ENCODE measurements around the gene TAGLN2.
"Not testable (repeated sequence)": the region's sequence is repeated elsewhere in the genome, so short reads cannot be mapped to it uniquely, and the experiment has no call there.

Gene TAGLN2

DNA sequence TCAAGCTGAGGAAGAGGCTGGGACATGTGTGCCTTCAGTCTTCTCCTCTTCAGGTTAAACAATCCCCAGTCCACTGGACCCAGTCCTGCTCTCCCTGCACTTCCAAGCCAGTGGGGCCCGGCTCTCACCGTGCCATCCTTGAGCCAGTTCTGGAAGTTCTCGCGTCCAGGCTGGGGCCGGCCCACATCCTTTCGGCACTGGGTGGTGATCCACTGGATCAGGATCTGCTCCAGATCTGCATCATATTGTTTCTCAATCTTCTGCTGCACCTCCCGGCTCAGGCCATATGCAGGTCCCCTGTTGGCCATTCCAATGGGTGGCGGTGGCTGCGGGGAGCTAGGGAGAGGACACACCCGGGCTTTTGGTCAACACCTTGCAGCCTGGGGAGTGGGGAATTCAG lies 5.1 kb downstream of the TAGLN2 start:
- no peak for DNase-seq

DNA sequence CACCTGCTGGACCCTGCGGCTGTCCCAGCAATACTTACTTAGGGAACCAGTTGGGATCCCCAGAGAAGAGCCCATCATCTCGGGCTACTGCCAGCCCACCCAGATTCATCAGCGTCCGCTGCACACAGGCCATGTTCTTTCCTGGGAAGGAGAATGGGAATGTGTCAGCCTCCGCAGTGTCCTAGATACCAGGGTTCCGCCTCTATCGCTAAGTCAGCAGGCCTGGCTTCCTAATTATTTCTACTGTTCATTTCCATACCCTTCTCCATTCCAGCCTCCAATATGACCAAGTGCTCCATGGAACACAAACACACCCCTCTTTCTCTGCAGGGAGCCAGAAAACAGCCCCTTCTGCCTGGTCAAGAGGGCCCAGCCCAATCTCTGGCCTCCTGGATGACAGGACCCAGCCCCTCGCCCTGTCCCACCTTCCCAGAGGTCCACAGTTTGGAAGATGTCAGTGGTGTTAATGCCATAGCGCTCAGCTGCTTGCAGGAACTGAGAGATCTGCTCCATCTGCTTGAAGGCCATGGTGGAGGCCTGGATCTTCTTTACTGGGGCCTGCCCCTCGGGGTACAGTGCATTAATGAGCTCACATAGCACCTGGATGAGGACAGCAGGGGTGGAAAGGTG lies 6.0 kb downstream of the TAGLN2 start:
- no peak for DNase-seq

DNA sequence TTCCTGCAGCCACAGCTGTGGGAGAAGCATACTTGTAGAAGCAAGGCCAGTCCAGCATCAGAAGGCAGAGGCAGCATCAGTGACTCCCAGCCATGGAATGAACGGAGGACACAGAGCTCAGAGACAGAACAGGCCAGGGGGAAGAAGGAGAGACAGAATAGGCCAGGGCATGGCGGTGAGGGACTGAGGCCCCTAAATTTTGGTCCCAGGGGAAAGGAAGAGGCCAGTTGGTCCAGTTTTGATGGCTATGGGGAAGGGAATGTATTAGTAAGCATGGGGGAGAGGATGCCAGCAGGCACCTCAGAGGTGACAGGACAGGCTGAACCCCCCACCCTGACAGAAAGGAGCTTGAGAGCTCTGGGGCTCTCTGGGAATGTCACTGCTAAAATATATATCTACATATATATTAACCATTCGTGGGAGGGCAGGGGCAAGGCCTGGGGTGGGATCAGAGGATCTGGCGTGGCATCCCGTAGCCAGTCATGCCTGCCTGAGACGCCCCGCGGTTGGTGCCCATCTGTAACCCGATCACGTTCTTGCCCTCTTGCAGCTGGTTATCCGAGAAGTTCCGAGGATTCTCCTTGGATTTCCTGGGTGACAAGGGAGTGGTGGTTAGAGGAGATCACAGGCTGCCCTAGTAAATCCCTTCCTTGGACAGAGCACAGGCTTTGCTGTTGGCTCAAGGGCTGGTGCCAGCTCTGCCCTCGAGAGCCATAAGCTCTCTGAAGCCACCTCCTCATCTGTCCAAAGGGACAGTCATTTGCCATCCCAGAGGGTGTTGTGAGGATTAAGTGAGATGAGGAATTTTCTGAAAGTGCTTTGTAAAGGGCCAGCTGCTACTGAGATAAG lies 6.7 kb downstream of the TAGLN2 start:
- no peak for DNase-seq

DNA sequence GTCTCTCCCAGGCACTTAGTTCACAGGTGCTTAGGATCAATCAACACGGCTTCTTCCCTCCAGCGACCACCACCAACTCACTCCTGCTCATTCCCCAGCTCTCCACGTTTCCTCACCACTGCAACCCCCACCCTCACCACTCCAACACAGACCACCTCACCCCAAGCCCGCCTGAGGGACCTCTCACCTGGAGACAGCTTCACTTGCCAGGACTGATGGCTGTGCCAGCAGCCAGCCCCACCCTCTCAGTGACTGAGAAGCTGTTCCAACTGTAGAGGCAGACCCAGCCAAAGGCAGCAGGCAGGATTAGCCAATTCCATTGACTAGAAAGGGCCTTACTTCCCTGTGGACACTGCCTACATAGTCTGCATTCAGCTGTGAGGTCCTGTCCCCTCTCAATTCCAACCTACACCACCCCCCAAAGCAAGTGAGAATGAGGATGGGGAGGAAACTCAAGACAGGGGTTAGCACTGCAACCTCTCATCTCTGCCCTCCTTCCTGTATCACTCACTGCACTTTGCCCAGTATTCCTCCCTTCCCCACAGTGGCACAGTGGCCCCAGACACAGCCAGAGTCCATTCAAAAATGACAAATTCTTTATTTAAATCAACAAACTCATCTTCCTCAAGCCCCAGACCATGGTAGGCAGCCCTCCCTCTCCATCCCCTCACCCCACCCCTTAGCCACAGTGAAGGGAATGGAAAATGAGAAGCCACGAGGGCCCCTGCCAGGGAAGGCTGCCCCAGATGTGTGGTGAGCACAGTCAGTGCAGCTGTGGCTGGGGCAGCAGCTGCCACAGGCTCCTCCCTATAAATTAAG lies 7.6 kb downstream of the TAGLN2 start:
- no peak for DNase-seq

DNA sequence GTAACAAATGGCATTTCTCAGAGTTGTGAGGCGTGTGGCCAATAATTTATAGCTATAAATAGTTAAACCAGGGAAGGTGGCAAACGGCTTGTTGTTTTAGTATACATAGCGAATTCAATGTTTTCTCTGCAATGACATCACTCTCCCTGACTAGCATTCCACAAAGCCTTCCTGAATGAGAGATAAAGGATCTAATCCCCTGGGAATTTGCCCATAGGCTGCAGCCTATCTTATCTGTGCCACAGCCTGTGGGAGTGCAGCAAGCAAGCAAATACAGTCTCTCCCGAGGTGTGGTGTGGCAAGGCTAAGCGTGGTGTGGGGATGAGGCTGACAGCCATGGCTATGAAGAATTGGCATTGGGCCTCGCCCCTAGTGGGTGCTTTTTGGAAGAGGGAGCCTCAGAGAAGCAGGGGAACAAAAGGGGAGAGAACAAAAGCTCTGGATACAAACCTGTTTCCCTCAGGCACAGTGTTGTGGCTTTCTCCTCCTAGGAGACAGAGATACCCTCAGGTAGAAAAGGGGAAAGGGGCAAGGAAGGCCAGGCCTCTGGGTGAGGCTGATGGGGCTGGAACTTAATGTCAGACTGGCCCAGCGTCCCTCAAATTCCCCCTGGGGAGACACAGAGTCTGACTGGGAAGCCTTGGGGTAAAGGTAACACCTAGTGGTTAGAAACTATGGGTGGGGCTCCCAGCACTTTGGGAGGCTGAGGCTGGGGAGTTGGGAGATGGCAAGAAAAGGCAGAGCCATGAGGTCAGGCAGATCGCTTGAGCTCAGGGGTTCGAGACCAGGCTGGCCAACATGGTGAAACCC lies 8.9 kb downstream of the TAGLN2 start:
- DNase-seq: no peak

DNA sequence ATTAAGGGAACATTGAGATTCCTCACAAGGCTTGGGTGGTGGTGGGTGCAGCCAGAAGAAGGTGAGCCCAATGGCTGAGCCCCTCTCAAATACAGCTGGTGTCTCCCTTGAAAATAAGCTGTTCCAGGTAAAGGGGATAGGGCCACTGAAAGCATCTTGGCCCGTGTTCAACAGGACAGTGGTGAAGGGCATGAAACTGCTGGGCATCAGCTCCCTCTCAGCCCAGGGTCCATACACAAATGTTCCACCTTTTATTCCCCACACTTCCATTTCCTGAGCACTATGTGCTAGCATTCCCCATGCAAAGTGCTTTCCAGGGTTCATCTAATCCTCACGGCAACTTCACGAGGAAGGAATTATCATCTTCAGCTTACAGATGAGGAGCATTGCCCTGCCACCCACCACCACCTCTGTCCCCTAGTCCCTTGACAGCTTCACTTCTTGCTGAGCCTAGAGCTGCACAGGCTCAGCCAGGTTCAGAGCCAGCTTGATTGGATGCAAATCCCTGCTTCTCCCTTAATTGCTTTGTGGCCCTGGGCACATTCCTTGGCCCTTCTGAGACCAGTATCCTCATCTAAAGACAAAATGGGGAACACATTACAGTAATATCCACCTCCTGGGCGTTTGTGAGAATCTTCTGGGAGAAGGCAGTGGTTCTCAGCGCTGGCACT lies 9.6 kb downstream of the TAGLN2 start:
- DNase-seq: no peak

DNA sequence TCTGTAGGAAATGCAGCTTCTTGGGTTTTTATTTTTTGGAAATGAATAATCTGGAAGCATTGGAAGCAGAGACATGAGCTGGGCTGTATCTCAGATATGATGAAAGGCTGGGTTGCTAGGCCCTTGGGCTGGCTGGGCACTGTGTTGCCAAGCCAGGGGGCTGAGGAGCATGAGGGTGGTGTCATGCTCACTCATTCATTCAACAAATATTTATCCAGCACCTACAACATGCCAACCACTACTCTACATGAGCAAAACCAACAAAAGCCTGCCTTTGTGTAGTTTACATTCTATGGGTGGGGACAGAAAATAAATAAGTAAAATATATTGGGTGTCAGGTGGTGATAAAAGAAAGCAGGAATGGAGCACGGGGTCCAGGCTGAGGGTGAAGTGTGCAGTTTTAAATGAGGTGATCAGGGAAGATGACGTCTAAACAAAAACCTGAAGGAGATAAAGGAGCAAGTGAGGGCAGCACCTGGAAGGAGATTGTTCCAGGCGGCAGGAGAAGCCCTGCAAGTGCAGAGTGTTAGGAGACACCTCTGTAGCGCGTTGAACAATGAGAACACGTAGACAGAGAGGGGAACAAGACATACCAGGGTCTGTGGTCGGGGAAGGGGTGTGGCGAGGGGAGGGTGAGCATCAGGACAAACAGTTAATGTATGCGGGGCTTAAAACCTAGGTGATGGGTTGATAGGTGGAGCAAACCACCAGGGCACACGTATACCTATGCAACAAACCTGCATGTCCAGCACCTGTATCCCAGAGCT lies 10.9 kb downstream of the TAGLN2 start:
- no peak for DNase-seq

DNA sequence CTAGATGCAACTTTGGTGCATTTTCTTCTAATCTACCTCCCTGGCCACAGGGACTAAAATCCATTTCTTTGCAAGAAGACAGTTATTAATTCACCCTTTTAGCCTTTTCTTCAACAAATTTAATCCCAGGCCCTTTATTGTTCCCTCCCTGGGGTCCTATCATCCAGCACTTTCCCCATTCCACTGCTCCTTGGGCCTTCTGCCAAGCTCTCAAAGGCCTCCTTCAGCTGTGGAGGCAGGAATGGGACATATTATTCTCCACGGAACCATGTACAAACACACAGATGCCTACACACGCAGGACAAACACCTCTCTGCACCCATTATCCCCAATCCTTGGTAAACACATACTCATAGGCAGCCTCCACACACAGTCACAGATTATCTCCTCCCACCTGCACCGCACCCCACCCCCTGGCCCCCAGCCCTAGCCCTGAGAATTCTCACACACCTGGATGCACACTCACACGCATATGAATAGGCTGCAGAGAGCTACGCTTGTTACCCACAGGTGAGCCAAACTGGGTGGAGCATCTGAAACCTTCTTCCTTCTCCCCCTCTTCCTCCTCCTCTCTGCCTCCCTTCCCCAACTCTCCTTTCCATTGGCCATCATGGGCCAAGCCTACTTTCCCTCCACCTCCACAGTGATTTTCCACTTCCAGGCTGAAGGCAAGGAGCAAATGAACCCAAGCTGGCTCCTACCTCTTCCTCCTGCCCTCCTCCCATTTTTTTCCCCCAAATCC lies 11.7 kb downstream of the TAGLN2 start:
- DNase-seq: no peak

DNA sequence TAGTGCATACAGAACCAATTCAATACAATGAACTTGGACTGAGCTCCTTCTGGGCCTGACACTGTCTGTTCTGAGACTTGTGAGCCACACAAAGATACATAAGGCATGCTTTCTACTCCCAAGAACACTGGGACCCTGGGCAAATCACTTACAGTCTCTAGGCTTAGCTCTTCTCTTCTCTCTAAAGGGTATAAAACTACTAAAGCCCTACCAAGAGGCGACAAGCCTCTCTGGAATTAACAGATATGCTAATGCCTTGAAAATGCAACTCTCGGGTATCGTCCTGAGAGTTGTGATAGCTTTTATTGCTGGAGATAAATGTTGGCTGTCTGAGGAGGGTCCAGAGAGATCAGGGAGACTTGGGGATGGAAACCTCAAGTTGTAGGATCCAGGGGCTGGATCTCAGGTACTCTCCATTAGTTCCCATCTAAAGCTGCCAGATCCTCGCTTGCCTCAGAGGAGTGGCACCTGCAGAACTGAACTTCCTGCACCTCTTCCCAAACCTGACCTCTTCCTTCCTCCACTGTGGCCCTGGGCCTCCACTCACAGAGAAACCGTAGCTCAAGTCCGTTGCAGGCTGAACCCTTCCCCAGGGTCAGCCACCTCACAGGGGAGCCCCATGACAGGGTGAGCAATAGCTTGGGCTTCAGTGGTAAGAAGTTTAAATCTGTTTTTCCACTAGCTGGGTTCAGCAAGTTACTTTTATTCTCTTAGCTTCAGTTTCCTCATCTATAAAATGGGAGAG lies 13.8 kb downstream of the TAGLN2 start:
- DNase-seq: no peak

DNA sequence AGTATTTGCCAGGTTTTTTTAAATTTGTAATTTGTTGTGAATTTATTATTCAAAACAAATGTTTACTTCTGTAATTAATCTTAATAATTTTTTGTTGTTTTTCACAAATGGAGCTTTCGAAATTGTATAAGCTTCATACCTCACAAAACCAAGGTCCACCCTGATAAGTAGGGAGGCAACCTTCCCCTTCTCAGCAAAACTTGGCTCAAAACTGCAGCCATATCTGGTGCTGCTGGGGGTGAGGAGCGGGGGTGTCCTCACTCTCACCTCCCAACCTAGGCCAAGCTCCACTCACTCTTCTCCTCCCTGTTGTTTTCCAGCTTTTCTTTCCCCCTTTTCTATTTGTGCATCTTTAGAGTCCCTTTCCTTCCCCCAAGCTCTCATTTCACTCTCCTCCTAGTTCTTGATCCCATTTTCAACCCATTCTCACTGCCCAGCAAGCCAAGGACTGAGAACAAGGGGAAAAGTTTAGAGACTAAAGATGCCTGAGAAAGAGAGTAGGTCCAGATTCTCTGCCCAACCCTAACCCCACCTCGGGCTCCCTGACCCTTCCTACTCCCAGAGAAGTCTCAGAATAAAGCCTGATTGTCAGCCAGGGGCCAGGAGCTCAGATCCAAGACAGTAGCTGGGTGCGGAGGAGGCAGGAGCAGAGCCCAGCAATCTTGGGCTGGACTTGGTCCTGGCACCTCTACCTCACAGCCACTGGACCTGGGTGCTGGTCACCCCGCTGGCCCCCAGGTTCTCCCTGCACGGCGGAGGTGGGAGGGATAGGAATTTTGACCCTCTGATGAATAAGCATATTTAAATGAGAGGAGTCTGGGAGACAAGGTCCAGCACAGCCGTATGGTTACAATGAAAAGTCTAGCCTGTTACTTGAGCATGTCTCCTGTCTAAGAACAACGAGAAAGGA lies 17.0 kb downstream of the TAGLN2 start:
- no peak for DNase-seq

DNA sequence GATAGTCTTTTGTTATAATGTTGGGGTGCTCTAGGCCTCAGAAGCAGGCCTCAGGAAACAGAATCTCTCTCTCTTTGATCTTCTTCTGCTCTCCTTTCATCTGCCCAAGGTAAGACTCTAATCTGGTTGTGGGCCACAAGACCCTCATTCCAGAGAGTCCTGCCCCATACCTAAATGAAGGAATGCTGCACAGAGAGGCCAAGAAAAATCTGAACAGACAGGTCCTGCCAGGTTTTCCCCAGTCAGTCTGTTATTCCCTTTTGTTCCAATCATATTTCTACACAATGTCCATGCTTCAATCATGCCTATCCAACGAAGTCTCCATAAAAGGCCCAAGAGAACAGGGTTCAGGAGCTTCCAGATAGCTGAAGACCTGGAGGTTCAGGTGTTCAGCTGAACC lies 18.3 kb downstream of the TAGLN2 start:
- DNase-seq: no peak

DNA sequence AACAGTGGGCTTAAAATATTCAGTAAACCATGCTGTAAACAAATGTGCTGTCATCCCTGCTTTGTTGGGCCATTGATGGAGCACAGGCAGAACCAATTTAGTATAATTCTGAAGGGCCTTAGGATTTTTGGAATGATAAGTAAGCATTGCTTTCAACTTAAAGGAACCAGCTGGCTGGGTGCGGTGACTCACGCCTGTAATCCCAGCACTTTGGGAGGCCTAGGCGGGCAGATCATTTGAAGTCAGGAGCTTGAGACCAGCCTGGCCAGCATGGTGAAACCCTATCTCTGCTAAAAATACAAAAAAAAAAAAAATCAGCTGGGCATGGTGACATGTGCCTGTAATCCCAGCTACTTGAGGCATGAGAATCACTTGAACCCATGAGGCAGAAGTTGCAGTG lies 21.3 kb downstream of the TAGLN2 start:
- DNase-seq: not testable (repeated sequence)

DNA sequence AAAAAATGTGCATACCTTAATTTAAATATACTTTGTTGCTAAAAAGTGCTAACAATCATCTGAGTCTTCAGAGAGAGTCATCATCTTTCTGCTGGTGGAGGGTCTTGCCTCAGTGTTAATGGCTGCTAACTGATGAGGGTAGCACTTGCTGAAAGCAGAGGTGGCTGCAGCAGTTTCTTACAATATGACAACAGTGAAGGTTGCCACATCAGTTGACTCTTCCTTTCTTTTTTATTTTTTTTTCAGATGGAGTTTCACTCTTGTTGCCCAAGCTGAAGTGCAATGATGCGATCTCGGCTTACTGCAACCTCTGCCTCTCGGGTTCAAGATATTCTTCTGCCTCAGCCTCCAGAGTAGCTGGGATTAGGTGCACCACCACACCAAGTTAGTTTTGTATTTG lies 22.8 kb downstream of the TAGLN2 start:
- DNase-seq: no peak

DNA sequence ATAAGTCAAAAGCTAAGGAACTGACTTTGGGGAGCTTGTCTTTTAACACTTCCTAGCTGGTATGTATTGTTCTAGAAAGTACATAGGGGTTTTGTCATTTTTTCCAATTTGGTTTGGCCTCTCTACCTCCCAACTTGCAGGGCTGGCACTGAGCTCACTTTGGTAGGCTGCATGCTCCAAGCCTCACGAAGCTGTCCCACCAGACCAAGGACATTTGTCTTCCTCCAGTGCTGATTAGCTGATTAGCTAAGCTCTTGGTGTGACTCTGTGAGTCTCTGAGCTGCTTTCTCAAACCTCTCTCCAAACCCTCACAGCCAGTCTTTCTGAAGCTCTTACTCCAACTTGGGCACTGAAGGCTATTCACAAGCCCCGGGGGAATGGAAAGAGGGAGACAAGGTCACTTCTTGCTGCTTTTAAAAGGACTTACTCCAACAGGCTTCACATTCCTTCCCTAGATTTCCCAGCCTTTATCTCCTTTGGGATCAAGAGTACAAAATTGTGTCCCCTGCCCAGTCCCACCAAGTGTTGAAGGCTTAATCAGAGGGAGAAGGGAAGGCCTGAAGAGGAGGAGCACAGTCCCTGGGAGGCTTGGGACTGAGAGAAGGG lies 24.4 kb downstream of the TAGLN2 start:
- DNase-seq: no peak

DNA sequence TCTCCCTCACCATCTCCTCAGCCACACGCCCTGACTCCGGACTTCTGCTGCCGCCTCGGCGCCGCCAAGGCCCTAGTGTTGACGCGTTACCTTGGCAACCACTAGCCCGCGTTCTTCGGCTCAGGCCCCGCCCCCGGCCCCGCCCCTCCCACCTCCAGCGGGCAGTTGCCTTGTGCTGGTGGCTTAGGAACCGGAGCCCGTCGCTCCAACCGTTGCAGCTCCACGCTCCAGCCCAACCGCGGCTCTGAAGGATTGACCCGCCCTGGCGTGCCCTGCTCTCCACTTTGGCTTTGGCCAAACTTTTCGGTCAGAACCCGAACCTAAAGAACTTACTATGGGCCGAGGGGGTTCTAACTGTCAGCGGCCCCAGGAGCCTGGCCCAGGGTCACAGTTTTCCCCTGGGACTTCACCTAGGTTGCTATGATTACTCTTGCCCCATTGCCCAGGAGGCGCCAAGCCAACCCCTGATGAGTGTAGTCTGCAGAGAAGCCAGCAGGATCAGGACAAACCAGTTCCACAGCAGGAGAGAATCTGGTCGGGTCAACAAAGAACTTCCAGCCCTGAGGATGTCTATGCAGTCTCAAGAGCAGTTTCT lies 25.1 kb downstream of the TAGLN2 start, which contains the start of gene CFAP45:
TSS of gene CFAP45 (minus strand) at position 80 of the 595 bp plus-strand sequence. CDS start at position 13, 67 bp downstream.
- peak; percentile 48 to 83 for DNase-seq

DNA sequence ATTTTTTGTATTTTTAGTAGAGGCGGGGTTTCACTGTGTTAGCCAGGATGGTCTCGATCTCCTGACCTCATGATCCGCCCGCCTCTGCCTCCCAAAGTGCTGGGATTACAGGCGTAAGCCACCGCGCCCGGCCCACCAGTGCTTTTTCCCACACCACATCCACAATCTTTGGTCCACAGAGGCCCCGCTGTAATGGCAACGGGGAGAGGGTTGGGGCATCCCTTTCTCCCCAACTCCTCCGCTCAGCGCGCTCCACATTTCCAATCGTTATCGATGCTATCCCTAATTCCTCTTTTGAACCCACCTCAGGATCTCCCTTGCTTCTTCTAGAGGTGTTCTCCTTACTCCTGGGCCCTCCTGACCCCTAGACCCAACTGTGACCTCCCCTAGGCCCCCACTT lies 25.7 kb downstream of the TAGLN2 start:
- not testable (repeated sequence) for DNase-seq

DNA sequence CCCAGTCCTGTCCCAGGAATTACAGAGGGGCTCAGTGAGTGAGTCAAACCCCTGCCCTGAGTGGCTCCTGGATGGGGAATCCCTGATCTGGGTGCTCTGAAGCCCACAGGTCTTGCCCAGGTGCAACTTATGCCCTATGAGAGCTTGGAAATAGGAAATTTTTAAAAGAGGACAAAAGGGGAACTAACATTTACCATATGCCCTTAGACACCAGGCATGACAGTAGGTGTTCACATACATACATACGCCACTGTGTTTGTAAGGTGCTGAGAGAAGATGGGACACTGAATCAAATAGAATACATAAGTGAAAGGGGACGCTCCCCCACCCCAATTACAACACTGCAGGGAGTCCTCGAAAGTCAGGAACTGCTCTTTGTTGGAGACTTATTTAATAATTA lies 26.8 kb downstream of the TAGLN2 start:
- DNase-seq: no peak

DNA sequence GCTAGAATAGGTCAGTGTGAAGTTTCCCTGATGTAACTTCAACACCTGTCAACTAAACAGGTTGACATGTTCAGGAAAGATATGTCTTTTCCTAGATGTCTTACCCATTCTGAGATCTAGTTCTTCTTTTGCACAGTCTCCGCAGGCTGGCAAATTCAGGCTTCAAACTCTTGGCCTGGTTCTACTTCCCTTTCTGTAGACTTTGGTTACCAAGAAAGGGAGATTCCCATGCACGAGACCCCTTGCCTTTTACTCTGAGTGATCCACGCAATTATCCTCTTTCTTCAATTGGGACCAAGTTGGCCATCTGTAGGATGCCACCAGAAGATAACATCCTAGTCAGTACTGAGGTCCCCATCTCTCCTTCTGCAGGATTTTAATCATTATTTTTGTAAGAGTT lies 27.3 kb downstream of the TAGLN2 start:
- peak in 1 of 2 donors; percentile 35 for DNase-seq
